Inflammatory macrophage treated with lipopolysaccharide for 4 hours (primary cell): ENCODE results near the gene CRAMP1.

Experiments
- DNase-seq: peaks from one replicate; pipeline ENCODE4 v3.0.0-alpha.2; 2020

The CRAMP1 gene

GRCh38 chr16:1602285-1602684, 9.9 kb upstream of the CRAMP1 start:
- DNase-seq = no peak

- no peak for DNase-seq
Measured at GRCh38 chr16:1606774-1607173, 5.4 kb upstream of the CRAMP1 start.

GRCh38 chr16:1607971-1608370, 4.2 kb upstream of the CRAMP1 start:
- DNase-seq = no peak

- DNase-seq = peak; percentile 87
Measured at GRCh38 chr16:1610071-1610898, 1.9 kb upstream of the CRAMP1 start.

- DNase-seq = no peak
Measured at GRCh38 chr16:1610899-1611632, 1.1 kb upstream of the CRAMP1 start.

GRCh38 chr16:1613211-1613622, 1.1 kb downstream of the CRAMP1 start:
- DNase-seq = no peak

- DNase-seq = peak; percentile 58
Measured at GRCh38 chr16:1613728-1614455, 1.7 kb downstream of the CRAMP1 start.

GRCh38 chr16:1614456-1615102, 2.4 kb downstream of the CRAMP1 start:
- DNase-seq = peak; percentile 35

- no peak for DNase-seq
Measured at GRCh38 chr16:1615761-1616160, 3.6 kb downstream of the CRAMP1 start.

- no peak for DNase-seq
Measured at GRCh38 chr16:1619976-1620375, 7.8 kb downstream of the CRAMP1 start.

- no peak for DNase-seq
Measured at GRCh38 chr16:1620391-1620790, 8.2 kb downstream of the CRAMP1 start.

- DNase-seq = no peak
Measured at GRCh38 chr16:1621851-1622250, 9.7 kb downstream of the CRAMP1 start.

- DNase-seq = no peak
Measured at GRCh38 chr16:1626327-1626726, 14.2 kb downstream of the CRAMP1 start.

GRCh38 chr16:1626776-1627175, 14.6 kb downstream of the CRAMP1 start:
- no peak for DNase-seq

GRCh38 chr16:1630450-1631213, 18.5 kb downstream of the CRAMP1 start:
- no peak for DNase-seq

- DNase-seq = no peak
Measured at GRCh38 chr16:1631230-1631629, 19.1 kb downstream of the CRAMP1 start.

- DNase-seq = no peak
Measured at GRCh38 chr16:1631931-1632637, 19.9 kb downstream of the CRAMP1 start.

GRCh38 chr16:1632638-1632970, 20.4 kb downstream of the CRAMP1 start:
- DNase-seq = no peak

- no peak for DNase-seq
Measured at GRCh38 chr16:1633310-1633709, 21.1 kb downstream of the CRAMP1 start.

- no peak for DNase-seq
Measured at GRCh38 chr16:1634541-1634940, 22.4 kb downstream of the CRAMP1 start.

GRCh38 chr16:1635070-1635469, 22.9 kb downstream of the CRAMP1 start:
- DNase-seq = no peak

GRCh38 chr16:1637526-1637925, 25.4 kb downstream of the CRAMP1 start:
- no peak for DNase-seq
